KBM-7 (cell line): Measurements from ENCODE around the gene PET117.
"Not testable (repeated sequence)": the region's sequence is repeated elsewhere in the genome, so short reads cannot be mapped to it uniquely, and the experiment has no call there.

Source experiments
- DNase-seq: peaks from one replicate; pipeline ENCODE4 v3.0.0-alpha.2; 2015
- in situ Hi-C: fragments of 300-500 bp; cut with MboI; formaldehyde crosslinking; loops from 2 replicates; pipeline ENCODE4 v1.14.3; 2020; ENCODE audit warnings: low sequenced_read_pairs, low pct_unique_long_range_greater_than_20kb, mixed read lengths

PET117 gene

DNA sequence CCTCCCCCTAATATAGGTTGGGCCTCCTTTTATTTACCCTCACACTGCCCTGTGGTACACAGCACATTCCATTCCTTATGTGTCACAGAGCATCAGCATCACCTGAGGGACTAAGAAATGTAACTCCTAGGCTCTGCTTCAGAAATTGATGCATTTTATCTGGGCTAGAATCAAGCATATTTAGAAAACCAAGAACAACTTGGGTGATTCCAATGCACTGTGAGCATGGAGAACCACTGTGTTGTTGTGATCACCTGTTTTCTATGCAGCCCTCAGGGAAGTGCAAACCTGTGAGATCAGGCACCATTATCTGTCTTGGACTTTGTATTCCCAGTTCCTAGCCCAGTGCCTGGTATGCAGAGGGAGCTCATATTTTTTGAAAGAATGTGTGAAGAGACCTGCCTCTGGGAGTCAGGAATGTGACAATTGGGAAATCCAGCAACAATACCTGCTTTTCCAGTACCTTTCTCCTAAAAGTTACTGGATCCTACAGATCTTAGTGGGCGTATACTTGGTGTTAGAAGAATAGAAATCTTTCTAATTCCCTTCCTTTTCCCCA is 7.0 kb downstream of the PET117 start:
- DNase-seq: no peak
- in situ Hi-C loops: no loop called here

DNA sequence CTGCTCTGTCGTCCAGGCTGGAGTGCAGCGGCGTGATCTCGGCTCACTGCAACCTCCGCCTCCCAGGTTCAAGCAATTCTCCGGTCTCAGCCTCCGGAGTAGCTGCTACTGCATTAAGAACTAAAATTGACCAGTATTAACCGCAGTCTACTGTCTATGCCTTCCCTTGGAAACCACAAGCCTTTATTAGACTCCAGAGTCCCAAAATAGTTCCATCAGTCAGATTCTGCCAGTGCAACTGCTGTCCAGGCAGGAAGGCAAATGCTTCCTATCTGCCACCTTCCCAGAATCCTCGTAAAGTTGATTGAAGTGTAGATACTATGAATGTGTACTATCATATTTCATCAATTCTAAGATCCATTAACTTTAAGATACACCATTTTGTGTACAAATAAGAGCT is 16.7 kb downstream of the PET117 start:
- in situ Hi-C loops: no loop called here
- DNase-seq: no peak

DNA sequence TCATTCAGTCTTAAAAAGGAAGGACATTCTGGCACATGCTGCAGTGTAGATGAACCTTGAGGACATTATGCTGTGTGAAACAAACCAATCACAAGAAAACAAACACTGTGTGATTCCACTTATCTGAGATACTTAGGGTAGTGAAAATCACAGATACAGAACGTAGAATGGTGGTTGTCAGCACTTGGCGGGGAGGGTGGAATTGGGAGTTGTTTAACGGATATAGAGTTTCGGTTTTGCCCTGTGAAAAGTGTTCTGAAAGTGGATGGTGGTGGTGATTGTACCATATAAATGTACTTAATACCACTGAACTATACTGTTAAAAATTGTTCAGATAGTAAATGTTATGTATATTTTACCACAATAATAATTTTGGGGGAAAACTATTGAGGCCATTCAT is 18.4 kb downstream of the PET117 start:
- in situ Hi-C loops: no loop called here
- DNase-seq: no peak

DNA sequence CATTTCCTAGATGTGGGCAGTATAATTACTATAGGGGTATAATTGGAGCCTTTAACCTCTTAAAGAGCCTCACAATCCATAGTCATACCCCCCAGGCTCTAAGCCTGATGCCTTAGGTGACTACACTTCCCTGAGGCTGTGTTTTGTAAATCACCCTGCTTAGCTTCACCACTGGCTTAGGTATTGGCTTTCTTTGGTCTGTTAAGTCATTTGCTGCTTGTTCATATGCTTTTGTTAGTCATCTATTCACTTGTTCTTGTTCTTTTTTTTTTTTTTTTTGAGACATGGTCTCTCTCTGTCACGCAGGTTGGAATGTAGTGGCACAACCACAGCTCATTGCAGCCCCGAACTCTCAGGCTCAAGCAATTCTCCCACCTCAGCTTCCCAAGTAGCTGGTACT is 26.7 kb downstream of the PET117 start:
- in situ Hi-C loops: no loop called here
- no peak for DNase-seq

DNA sequence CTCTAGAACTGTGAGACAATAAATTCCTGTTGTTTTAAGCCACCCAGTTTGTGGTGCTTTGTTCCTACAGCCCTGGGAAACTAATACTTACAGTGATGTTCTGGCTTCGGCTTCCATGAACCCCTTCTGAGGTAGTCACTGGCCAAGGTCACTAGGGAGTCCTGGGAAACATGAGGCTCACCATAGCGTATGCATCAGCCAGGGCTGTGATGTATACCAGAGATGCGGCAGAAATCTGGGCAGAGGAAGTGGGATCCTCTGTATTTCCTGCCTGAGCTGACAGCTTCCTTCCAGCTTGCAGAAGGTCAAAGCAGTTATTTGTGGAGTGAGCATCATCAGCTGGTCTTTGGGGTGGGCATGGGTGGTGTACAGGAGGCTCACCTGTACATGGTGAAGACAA is 27.9 kb downstream of the PET117 start:
- DNase-seq: no peak
- in situ Hi-C loops: no loop called here

DNA sequence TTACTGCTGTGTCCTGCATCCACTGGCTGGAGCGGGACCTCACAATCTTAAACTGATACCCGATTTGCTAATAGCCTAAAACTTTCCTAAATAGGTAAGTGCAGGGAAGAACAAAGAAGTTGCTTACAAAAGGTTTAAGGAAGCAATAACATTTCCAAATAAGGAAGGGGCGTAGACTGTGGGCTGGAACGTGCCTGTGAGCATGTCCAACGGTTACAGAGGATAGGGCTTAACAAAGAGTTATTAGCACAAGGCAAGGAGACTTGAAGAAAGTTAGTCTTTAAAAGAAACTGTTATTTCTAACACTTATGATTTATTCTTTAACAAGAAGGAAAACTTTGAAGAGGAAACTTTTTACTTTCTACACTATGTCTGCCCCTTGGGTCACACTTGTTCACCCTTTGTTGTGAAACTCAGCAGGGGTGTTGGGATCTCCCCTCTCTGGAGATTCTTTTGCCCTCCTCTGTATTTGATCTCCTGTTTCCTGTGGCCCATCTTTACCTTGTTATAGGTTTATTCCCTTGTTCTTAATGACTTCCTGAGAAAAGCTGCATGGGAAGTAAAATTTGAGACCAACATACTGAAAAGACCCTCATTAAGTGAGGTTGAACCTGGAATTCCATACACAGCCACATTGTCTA is 28.7 kb downstream of the PET117 start:
- in situ Hi-C loops: no loop called here
- DNase-seq: peak; percentile 19

DNA sequence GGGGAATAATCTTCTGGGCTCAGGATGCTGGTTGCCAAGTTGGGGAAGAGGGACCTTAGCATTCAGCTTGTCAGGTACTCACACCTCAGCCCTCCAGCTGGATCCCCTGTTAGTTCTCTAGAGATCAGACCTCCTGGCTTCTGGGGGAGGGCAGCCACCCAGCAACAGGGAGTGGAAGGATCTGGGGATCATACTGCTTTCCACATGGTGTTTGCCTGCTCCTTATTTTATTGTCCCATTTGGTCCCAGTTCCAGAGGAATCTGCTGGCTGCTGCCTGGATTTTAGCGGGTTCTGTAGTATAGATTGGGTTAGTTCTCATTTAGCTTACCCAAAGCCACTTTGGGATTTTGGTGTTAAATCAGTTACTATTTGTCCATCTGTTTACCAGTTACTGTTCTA is 29.3 kb downstream of the PET117 start:
- in situ Hi-C loops: no loop called here
- DNase-seq: no peak

DNA sequence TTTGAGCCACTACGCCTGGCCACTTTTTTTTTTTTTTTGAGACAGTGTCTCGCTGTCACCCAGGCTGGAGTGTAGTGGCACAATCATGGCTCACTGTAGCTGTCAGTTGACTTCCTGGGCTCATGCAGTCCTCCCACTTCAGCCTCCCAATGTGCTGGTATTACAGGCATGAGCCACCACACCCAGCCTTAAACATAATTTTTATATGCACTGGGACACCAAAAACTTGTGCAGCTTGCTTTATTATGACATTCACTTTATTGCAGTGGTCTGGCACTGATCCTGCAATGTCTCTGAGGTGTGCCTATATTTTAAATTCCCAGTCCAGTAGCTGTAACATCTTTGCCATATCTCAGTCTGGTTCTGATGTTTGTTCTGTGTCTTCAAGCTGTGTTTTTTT is 34.7 kb downstream of the PET117 start:
- no peak for DNase-seq
- in situ Hi-C loops: no loop called here

DNA sequence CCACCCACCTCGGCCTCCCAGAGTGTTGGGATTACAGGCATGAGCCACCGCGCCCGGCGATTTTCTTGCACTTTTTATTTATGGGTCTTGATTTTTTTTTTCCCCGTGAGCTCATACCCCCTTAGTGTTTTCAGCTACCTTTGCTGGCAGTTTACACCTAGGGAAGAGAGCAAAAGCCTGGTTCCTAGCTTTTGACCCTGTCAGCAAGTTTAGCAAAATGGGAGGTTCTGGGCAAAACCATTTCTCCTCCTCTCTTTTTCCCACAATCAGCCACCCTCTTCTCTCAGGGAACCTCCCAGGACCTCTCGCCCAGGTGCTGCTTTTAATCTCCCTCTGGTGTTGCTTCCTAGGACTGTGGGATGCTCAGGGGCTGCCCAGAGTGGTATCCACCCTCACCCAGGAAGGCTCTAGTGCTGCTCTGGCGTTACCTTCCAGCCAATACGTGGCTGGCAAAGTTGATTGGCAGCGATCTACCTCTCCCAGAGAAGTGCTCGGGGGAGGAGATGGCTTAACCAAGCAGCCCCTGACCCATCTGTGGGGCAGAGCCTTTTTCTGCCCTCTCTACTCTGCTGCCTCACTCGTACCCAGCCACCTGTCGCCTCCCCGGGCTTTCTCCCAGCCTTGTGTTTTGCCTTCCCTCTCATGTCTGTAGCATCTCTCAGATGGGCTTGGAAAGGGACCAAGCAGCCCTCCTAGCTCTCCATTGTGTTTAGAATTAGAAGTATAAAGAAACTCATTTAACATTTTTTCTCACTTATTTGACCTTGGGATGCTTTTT is 37.4 kb downstream of the PET117 start:
- in situ Hi-C loops: no loop called here
- DNase-seq: no peak

DNA sequence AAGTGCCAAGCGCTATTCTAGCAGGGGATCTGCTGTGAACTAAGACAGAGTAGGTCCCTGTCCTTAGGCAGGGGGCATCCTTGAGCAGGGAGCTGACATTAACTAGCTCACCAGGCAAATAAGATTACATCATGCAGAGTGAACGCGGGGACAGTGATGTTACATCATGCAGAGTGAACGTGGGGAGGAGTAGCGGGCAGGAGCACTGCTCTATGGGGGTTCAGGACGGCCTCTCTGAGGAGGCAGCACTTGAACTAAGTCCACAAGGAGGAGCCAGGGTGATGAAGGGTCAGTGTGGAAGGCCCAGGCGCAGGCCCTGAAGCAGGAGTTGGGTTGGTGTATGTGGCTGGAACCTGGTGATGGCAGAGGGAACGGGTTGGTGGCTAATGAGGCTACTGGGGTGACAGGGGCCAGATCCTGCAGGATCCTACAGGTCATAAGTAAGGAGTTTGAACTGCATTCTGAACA is 38.7 kb downstream of the PET117 start:
- in situ Hi-C loops: no loop called here

DNA sequence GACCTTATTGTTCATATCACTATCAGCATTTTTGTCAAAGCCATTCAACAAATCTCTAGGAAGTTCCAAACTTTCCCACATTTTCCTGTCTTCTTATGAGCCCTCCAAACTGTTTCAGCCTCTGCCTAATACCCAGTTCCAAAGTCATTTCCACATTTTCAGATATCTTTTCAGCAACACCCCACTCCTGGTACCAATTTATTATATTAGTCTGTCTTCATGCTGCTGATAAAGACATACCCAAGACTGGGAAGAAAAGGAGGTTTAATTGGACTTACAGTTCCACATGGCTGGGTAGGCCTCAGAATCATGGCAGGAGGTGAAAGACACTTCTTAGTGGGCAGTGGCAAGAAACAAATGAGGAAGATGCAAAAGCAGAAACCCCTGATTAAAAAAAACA is 42.7 kb downstream of the PET117 start:
- in situ Hi-C loops, DNase-seq: not testable (repeated sequence)

More for the DNA sequence above, 38.7 kb downstream of the PET117 start:
- no peak for DNase-seq

DNA sequence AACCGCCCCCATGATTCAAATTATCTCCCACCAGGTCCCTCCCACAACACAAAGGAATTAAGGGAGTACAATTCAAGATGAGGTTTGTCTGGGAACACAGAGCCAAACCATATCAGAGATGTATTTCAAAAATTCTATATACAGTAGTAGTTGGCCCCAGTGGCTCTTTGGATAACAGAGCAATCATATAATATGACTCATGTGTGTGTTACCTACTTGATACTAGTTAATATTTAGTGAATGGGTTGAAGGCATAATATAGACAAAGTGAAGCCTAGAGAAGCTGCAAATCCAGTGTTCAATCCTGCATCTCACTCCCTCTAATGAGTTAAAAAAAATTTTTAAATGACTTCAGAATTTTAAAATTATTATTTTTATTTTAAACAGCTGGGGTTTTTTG is 43.2 kb downstream of the PET117 start:
- in situ Hi-C loops: no loop called here
- DNase-seq: no peak

DNA sequence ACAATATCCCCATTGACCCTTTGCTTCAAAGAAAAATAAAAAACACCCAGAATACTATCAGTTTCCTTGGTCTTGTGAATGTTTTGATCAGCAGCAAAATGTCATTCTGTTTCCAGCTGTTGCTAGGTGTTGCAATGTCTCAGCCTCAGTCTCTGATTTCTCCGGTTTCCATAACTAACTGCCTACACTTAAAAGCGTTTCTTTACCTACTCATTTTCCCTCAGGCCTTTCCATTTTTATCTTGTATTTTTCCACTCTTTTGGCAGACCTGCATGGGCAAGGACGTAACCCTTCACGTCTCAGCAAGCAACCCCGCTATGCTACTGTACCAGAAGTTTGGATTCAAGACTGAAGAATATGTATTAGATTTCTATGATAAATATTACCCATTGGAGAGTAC is 49.4 kb downstream of the PET117 start:
- no peak for DNase-seq
- in situ Hi-C loops: no loop called here

DNA sequence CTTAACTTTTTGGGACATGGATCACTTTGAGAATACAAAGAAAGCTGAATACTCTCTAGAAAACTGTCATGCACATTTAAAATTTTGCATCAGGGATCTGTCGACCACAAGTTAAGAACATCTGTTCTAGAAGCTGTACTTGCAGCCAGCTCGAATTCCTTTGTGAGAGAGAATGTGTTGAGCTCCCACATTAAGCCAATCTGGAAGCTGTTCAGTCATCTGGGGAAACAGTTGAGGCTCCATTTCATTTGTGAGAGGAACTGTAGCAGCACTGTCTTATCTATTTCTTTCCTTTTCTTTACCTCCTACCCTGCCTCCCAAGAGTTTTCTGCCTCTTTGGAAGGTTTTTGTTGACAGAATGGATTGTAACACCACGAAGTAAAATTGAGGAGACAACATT is 50.8 kb downstream of the PET117 start:
- in situ Hi-C loops: no loop called here
- DNase-seq: no peak

DNA sequence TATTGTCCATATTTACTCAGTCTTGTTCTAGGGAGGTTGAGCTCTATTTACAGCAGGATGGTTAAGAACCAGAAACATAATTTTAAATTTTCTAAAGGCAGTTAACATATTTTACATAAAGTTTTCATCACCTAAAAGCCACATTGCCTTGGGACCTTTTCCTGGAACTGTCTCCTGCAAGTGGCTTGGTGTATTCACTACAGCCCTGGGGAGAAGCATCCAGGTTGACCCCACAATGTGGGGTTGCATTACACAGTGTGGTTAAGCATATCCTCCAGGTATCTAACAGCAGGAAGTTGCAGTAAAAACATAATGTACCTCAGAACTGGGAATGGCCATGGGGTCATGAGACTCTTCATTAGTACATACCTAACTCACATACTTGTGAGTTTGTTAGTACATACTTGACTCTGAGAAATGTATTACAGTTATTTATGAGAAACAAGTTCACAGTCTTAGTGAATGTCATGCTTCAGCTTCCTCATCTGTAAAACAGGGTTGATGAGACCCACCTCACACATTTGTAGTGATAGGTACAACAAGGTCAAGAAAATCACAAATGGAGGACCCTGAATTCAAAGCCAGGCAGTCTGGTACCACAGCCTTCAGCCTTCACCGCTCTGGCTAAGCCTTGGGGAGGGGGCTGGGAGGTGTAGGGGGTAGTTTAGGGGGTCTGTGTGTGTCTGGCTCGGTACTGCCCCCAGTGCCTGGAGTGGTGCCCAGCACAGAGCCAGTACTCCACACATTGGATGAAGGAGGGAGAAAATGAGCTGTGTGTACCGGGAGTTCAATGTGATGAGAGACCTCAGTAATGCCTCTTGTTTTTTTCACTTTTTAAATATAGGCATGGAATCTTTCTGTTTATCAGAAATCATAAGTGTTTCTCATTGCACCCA is 52.9 kb downstream of the PET117 start:
- in situ Hi-C loops: no loop called here
- no peak for DNase-seq

DNA sequence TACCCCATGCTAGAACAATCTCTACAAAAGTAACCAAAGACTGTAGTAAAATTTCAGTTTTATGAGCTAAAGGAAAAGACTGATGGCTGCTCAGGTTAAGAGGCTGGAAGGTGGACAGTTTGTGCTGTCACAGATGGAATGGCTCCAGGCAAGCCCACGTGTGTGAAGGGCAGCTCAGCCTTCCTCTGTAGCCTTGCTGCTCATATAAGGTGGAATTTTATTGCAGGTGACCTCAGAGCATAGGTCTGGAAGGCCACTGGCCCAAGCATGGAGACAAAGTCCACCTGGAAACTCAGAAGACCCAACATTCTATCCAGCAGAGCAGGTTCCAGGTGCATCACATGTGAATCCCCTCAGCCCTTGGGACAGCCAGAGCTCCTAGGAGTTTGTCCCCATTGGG is 53.6 kb downstream of the PET117 start:
- no peak for DNase-seq
- in situ Hi-C loops: no loop called here
